Limb (tissue), 2 donors: Measurements from ENCODE around the gene GGACT.

Experiments used
- DNase-seq, 2 donors: peaks; one replicate each; pipeline ENCODE4 v3.0.0-alpha.2; 2016; ENCODE audit errors: extremely low spot score in 2 of 2

Gene GGACT

GRCh38 chr13:100514788-100515409, 73.7 kb downstream of the GGACT start:
- DNase-seq = peak; percentile 79 to 85

- no peak for DNase-seq
Observed at GRCh38 chr13:100513987-100514670, 74.5 kb downstream of the GGACT start.

DNA sequence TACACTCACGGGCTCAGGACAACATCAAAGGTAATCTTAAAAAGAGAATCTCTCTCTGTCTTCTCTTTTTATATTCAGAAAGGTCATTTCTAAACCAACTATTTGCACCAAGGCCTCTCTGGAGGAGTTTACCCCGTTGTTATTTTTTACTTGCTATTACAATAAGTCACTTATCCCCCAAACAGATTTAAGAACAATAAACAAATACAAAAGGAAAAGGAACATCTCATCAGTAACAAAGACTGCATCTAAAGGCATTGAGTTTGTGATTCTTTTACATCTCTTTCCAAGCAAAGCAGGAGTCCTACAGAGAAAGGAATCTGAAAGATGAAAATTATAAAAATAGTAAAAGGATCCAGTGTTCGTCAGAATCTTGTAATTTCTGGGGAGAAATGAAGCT, 75.4 kb downstream of the GGACT start:
- no peak for DNase-seq

DNA sequence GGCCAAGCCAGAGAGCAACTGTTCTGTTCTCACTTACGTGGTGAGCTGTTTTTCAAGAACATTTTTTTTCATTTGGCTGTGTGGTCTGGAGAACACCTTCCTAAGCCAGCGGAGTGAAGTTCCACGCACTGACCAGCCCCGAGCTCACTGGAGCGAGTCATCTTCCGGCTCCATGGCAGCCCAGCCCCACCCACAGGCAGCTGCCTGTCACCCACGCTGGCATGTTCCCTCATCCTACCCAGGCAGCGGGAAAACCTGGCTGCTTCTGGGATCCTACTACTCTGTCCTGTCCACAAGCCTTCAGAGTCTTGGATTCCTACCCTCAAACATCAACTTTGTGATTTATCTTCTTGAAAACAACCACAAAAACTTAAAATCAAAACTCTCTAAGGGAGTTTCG, 76.2 kb downstream of the GGACT start:
- no peak for DNase-seq

DNA sequence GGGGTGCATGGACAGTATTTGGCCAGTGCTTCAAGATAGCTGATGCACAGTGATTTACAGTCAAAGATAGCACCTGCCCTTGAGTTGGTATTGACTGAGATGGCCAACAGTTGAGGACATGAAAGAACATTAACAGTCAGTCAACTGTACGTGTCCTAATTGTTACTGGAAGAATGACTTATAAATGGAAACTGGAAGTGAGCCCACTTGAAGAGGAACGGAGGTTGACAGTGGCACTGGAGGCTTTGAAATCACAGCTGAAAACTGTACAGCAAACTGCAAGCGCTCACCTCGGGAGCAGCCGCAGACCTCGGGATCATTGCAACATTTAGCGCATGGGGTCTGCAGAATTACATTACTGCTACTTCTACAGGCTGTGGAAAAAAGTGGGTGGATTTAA, 77.1 kb downstream of the GGACT start:
- no peak for DNase-seq

DNA sequence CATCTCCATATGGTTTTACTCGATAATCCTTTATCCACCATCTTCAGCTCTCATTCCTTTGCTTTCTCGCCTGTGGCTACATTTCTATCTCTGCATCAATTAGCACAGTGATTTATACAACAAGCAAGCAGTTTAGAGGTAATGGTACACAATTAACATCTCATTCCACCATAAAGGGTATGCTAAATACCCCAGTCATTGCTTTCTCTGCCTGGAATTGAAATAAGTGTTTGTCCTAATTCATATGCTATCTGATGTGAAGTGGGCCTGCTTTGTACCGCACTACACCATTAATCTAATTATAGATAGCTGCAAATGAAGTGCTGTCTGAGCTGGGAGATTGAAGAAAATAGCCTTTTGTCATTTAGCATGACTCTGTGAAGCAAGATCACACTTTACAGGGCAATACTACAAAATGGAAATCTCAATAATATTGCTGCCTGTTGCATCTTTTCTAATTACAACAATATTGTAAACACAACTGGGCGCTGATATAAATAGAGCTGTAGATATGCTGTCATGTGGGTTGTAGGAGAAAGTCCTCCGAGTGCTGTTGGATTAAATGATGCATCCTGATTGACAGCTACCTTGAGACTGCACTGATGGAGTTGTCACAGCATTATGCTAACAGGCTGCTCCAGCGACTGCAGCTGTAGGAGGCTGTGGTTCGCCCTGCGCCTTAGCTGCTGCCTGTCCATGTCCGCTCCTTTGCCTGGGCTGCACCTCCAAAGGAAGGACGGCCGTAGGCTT, 78.2 kb downstream of the GGACT start:
- no peak for DNase-seq

GRCh38 chr13:100508996-100509395, 79.6 kb downstream of the GGACT start:
- no peak for DNase-seq

GRCh38 chr13:100508455-100508854, 80.1 kb downstream of the GGACT start:
- no peak for DNase-seq

- no peak for DNase-seq
Observed at GRCh38 chr13:100506600-100507422, 81.8 kb downstream of the GGACT start.

DNA sequence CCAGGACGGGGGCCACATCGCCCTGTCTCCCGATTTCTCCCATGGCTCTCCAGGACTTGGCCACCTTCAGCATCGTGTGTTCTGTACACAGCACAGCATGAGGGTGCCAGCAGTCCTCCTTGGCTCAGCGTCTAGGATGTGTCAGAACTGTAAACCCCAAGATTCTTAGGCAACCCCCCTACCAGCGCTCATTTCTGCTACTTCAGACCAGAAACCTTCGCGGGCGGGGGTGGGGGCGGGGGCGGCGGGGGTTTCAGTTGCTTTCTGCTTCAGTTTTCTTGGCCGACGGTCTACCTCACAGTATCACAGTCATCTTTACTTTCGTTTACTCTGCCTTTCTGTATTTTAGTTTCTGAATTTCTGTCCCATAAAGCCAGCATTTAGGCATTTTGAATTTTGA, 82.4 kb downstream of the GGACT start:
- no peak for DNase-seq

- DNase-seq = no peak
Observed at GRCh38 chr13:100503622-100504021, 85.0 kb downstream of the GGACT start.

DNA sequence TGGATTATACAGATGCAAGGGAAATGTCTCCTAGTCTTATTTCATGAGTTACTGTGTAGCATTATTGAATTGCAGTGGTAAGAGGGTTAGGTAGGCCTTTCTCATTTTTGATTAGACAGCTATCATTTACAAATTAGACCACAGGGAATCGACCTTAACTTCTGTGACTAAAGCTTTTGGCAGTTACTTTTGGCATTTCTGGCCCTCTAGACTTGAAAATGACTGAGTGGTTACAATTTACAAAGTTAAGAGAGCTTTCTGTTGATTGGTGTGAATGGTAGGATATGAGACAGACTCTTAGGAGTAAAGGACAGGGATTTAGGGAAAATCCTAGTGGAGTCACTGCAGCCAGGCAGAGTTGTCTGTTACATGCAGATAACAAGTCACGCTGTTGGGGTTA, 86.1 kb downstream of the GGACT start:
- no peak for DNase-seq

DNA sequence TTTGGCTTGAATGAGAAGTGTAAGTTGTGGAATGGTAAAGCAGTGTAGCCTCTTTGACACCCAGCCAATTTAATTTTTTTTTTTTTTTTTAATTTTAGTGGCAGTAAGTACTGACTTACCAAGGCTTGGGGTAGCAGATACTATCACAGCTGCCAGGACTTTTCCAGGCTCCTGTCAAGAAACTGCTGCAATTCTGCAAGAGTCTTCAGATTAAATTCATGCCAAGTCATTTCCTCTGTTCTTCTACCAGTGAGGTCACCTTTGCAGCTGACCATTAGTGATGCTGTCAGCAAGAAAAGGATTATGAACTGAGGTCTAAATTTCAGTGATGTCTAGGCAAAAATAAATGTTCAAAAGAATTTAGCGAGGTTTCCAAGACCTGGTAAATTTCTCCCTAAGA, 91.2 kb downstream of the GGACT start:
- DNase-seq = peak in 1 of 2 donors; percentile 51

DNA sequence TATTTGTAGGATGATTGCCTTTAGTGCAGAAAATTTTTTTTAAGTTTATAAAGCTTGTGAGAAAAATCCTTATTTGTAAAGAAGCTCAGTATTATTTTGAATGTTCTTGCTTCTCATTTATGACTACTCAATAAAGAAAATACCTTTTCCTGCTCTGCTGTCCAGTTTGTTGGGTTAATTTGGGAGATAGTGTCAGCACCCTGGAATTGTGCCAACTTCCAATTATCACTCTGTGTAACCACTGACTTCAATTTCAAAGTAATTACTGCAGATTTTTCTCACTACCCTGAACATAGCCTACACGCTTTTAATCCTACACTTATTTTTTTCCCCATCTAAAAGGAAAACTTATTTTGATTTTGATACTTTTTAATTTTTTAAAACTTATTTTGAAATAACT, 93.1 kb downstream of the GGACT start:
- no peak for DNase-seq

DNA sequence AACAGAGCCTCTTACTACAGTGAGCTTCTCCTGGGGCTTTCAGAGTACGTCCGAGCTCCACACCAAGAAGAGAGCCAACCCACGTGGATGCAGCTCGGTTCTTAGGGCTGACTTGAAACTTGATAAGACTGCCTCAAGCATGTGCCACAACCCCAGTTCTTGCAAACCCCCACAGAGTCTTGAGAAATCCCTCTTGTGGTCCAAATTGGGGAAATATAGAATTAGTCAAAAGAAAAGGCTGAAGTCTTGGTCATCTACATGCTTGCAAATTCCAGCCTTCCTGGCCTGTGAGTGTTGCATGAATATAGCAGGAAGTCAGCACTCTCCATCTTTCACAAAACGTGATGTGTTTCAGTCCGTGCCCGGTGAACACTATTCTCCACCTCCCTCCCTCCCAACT, 95.2 kb downstream of the GGACT start:
- no peak for DNase-seq

DNA sequence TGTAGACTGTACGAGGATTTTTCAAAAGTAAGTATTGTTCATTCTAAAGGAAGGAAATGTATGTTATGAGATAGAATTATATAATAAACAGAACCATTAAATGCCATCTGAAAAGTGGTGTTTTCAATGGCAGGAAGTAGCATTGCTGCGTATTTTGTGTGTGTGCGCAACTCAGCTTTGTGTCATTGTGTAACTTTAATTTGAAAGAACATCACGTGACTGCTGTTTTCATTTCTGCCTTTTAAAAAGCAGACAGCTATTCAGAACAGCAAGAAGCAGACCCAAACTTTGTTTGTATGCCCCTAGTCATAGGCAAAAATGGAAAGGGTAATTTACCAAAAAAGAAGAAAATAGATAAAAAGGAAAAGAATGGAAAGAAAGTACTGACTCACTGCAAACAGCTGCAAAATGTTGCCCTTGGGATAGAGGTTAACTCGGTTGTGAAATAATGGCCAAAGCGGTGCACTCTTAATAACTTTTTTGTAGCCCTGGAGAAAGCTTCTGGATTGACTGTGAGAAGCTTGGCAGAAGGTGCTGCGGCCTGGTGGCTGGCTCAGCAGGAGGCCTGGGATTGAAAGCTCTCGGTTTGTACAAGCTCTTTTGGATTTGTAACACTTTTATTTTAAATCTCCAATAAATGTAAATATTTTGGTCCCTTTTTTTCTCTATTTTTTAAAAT, 97.3 kb downstream of the GGACT start:
- DNase-seq = no peak

GRCh38 chr13:100490692-100491091, 97.9 kb downstream of the GGACT start:
- DNase-seq = no peak

GRCh38 chr13:100485265-100485664, 103.3 kb downstream of the GGACT start:
- DNase-seq = no peak

- DNase-seq = no peak
Observed at GRCh38 chr13:100484702-100485101, 103.9 kb downstream of the GGACT start.

DNA sequence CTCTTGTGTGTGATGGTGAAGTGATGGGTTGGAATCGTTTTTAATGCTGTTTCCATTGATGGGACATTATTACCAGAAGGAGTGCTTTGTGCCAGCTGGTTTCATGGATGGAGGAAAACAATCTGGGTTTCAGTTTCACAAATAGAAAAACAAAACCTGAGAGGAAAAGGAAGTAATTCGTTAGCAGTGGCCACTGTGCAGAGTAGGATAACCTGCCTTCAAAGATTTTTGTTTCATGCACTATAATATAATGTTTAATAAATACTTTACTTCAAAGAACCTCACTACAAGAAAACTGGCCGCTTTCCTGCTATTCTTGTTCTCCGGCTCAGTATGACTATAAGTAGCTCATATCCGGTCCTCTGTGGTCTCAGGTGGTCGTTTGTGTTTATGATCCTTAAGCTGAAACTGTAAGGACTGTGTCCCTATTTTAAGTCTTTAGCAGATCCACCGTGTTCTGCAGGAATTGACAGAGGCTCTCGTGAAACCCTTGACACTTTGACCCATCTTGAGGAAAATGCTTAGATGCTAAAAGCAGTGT, 104.7 kb downstream of the GGACT start:
- no peak for DNase-seq

DNA sequence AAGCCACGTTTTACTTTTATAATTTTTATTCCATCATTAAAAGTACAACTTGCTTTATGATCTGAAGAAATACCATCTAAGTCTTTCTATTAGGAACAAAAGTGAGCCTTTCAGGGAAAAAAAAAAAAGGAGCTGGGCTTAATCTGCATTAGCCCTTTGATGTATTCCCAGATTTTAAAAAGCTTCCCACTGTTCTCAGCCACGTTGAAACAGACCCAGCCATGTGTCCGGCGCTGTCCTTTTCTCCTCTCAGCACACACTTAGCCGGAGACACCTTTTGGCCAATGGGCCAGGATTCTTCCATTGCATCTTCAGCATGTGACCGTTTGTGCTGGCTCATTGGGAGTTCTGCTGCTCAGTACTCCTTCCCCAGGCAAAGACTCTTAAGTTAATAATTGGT, 105.5 kb downstream of the GGACT start:
- no peak for DNase-seq
